ENCODE measurements around the gene EFCAB6.

EFCAB6 gene

GRCh38 chr22:43853328-43853931, 41.3 kb upstream of the EFCAB6 start:
- TF ChIP-seq POLR2AphosphoS5 (IDR thresholded peaks at IDR 0.05; ENCODE audit: low read depth, low read length) (no peak), POLR2A (IDR thresholded peaks at IDR 0.05; ENCODE audit: low read depth, low read length) (no peak), TAF1 (IDR thresholded peaks at IDR 0.05; ENCODE audit: borderline replicate concordance, low read depth, low read length) (no peak)
- no peak for FAIRE-seq
- no peak for DNase-seq (ENCODE audit: insufficient read length)

GRCh38 chr22:43852573-43853327, 40.6 kb upstream of the EFCAB6 start:
- TF ChIP-seq TAF1 (IDR thresholded peaks at IDR 0.05; ENCODE audit: borderline replicate concordance, low read depth, low read length) (no peak), POLR2AphosphoS5 (IDR thresholded peaks at IDR 0.05; ENCODE audit: low read depth, low read length) (no peak), POLR2A (IDR thresholded peaks at IDR 0.05; ENCODE audit: low read depth, low read length) (no peak)
- DNase-seq (ENCODE audit: insufficient read length) (no peak), FAIRE-seq (no peak)

- TF ChIP-seq TAF1 (IDR thresholded peaks at IDR 0.05; ENCODE audit: borderline replicate concordance, low read depth, low read length) = no peak
- TF ChIP-seq POLR2A (IDR thresholded peaks at IDR 0.05; ENCODE audit: low read depth, low read length) = no peak
- no peak for TF ChIP-seq POLR2AphosphoS5 (IDR thresholded peaks at IDR 0.05; ENCODE audit: low read depth, low read length)
- FAIRE-seq (no peak), DNase-seq (ENCODE audit: insufficient read length) (no peak)
Measured at GRCh38 chr22:43851979-43852307, 39.8 kb upstream of the EFCAB6 start.

GRCh38 chr22:43851058-43851978, 39.2 kb upstream of the EFCAB6 start:
- TF ChIP-seq TAF1 (IDR thresholded peaks at IDR 0.05; ENCODE audit: borderline replicate concordance, low read depth, low read length) = no peak
- TF ChIP-seq POLR2AphosphoS5 (IDR thresholded peaks at IDR 0.05; ENCODE audit: low read depth, low read length) = no peak
- TF ChIP-seq POLR2A (IDR thresholded peaks at IDR 0.05; ENCODE audit: low read depth, low read length) = no peak
- DNase-seq (ENCODE audit: insufficient read length) = no peak
- no peak for FAIRE-seq

GRCh38 chr22:43850529-43850928, 38.4 kb upstream of the EFCAB6 start:
- DNase-seq (ENCODE audit: insufficient read length) = no peak
- FAIRE-seq = no peak
- TF ChIP-seq POLR2A (IDR thresholded peaks at IDR 0.05; ENCODE audit: low read depth, low read length) (no peak), POLR2AphosphoS5 (IDR thresholded peaks at IDR 0.05; ENCODE audit: low read depth, low read length) (no peak), TAF1 (IDR thresholded peaks at IDR 0.05; ENCODE audit: borderline replicate concordance, low read depth, low read length) (no peak)

- DNase-seq (ENCODE audit: insufficient read length) = no peak
- FAIRE-seq = no peak
- TF ChIP-seq TAF1 (IDR thresholded peaks at IDR 0.05; ENCODE audit: borderline replicate concordance, low read depth, low read length) = no peak
- TF ChIP-seq POLR2A (IDR thresholded peaks at IDR 0.05; ENCODE audit: low read depth, low read length) = no peak
- TF ChIP-seq POLR2AphosphoS5 (IDR thresholded peaks at IDR 0.05; ENCODE audit: low read depth, low read length) = no peak
Measured at GRCh38 chr22:43849731-43850130, 37.6 kb upstream of the EFCAB6 start.

- no peak for TF ChIP-seq POLR2AphosphoS5 (IDR thresholded peaks at IDR 0.05; ENCODE audit: low read depth, low read length)
- TF ChIP-seq POLR2A (IDR thresholded peaks at IDR 0.05; ENCODE audit: low read depth, low read length) = no peak
- no peak for TF ChIP-seq TAF1 (IDR thresholded peaks at IDR 0.05; ENCODE audit: borderline replicate concordance, low read depth, low read length)
- DNase-seq (ENCODE audit: insufficient read length) (no peak), FAIRE-seq (no peak)
Measured at GRCh38 chr22:43848366-43849171, 36.5 kb upstream of the EFCAB6 start.

GRCh38 chr22:43847376-43848289, 35.5 kb upstream of the EFCAB6 start:
- FAIRE-seq (no peak), DNase-seq (ENCODE audit: insufficient read length) (no peak)
- TF ChIP-seq TAF1 (IDR thresholded peaks at IDR 0.05; ENCODE audit: borderline replicate concordance, low read depth, low read length) (no peak), POLR2AphosphoS5 (IDR thresholded peaks at IDR 0.05; ENCODE audit: low read depth, low read length) (no peak), POLR2A (IDR thresholded peaks at IDR 0.05; ENCODE audit: low read depth, low read length) (no peak)

GRCh38 chr22:43846966-43847365, 34.9 kb upstream of the EFCAB6 start:
- DNase-seq (ENCODE audit: insufficient read length) = no peak
- no peak for TF ChIP-seq TAF1 (IDR thresholded peaks at IDR 0.05; ENCODE audit: borderline replicate concordance, low read depth, low read length)
- no peak for TF ChIP-seq POLR2A (IDR thresholded peaks at IDR 0.05; ENCODE audit: low read depth, low read length)
- no peak for TF ChIP-seq POLR2AphosphoS5 (IDR thresholded peaks at IDR 0.05; ENCODE audit: low read depth, low read length)
- no peak for FAIRE-seq

GRCh38 chr22:43845981-43846380, 33.9 kb upstream of the EFCAB6 start:
- TF ChIP-seq POLR2A (IDR thresholded peaks at IDR 0.05; ENCODE audit: low read depth, low read length) (no peak), POLR2AphosphoS5 (IDR thresholded peaks at IDR 0.05; ENCODE audit: low read depth, low read length) (no peak), TAF1 (IDR thresholded peaks at IDR 0.05; ENCODE audit: borderline replicate concordance, low read depth, low read length) (no peak)
- DNase-seq (ENCODE audit: insufficient read length) = no peak
- FAIRE-seq = no peak
